Panc1 (cell line): ENCODE measurements around the gene MRPS33.

Experiments
- POLR2AphosphoS5 ChIP-seq: IDR thresholded peaks from 2 replicates; pipeline ENCODE4 v1.6.1; 2012; ENCODE audit warnings: mild to moderate bottlenecking, low read depth, low read length, moderate library complexity
- SIN3A ChIP-seq: IDR thresholded peaks from 2 replicates; pipeline ENCODE4 v1.6.1; 2012; ENCODE audit warnings: low read depth, mild to moderate bottlenecking, low read length, moderate library complexity, borderline replicate concordance; ENCODE audit not compliant: insufficient read depth
- TCF7L2 ChIP-seq: IDR thresholded peaks from 2 replicates; pipeline ENCODE4 v1.6.1; 2011; ENCODE audit warnings: mild to moderate bottlenecking, low read depth, low read length, inconsistent platforms
- TF ChIP-seq, protein P1 (sequence below): fragments of 450-650 bp; IDR thresholded peaks from 2 replicates; pipeline ENCODE4 v1.5.1; 2017; ENCODE audit warnings: mild to moderate bottlenecking
- TF ChIP-seq, protein P2 (sequence below), 2 experiments: IDR thresholded peaks; 2 replicates each; pipeline ENCODE4 v1.6.1; 2011 to 2012; ENCODE audit warnings: low read depth in 2 of 2, control low read depth in 1 of 2, low read length in 1 of 2, mild to moderate bottlenecking in 1 of 2, moderate library complexity in 1 of 2; ENCODE audit not compliant: insufficient read depth in 1 of 2

DNA sequence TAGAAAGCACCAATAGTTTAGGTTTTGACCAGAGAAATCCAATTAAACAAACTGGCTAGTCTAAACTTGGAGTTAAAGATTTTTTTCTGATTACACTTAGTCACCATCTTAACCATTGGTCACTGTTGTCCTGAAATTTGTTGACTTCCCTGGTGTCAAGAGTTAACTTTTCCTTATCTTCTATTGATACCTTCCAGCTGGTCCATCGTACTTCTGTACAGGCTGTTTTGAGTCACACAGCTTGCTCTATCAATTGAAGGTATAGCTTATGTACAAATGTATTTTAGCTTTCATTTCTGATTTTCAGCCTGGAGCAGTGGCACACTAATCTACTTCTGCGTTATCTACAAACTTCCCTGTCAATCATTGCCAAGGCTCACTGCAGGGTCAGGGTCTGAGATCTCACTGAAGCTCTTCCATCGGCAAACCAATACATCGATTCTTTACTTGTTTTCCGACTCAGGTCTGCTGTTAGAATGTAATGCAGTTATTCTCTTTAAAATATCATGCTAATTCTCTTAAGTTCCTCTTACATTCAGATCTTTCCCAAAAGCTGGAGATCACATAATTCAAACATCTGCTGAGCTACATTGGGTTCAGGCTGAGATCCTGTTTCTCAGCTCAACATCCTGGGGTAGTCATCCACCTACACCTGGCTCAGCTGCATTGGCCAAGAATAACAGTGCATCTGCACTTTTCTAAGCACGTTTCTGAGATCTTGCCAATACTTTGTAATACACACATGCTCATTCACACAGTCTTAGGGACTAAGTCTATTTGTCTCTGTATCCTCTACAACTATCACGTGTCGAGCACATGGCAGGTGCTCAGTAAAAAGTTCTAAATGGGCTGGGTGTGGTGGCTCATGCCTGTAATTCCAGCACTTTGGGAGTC, 11.3 kb downstream of the MRPS33 start:
- TF ChIP-seq, protein P1, sequence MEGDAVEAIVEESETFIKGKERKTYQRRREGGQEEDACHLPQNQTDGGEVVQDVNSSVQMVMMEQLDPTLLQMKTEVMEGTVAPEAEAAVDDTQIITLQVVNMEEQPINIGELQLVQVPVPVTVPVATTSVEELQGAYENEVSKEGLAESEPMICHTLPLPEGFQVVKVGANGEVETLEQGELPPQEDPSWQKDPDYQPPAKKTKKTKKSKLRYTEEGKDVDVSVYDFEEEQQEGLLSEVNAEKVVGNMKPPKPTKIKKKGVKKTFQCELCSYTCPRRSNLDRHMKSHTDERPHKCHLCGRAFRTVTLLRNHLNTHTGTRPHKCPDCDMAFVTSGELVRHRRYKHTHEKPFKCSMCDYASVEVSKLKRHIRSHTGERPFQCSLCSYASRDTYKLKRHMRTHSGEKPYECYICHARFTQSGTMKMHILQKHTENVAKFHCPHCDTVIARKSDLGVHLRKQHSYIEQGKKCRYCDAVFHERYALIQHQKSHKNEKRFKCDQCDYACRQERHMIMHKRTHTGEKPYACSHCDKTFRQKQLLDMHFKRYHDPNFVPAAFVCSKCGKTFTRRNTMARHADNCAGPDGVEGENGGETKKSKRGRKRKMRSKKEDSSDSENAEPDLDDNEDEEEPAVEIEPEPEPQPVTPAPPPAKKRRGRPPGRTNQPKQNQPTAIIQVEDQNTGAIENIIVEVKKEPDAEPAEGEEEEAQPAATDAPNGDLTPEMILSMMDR: no peak
- TF ChIP-seq, protein P2, sequence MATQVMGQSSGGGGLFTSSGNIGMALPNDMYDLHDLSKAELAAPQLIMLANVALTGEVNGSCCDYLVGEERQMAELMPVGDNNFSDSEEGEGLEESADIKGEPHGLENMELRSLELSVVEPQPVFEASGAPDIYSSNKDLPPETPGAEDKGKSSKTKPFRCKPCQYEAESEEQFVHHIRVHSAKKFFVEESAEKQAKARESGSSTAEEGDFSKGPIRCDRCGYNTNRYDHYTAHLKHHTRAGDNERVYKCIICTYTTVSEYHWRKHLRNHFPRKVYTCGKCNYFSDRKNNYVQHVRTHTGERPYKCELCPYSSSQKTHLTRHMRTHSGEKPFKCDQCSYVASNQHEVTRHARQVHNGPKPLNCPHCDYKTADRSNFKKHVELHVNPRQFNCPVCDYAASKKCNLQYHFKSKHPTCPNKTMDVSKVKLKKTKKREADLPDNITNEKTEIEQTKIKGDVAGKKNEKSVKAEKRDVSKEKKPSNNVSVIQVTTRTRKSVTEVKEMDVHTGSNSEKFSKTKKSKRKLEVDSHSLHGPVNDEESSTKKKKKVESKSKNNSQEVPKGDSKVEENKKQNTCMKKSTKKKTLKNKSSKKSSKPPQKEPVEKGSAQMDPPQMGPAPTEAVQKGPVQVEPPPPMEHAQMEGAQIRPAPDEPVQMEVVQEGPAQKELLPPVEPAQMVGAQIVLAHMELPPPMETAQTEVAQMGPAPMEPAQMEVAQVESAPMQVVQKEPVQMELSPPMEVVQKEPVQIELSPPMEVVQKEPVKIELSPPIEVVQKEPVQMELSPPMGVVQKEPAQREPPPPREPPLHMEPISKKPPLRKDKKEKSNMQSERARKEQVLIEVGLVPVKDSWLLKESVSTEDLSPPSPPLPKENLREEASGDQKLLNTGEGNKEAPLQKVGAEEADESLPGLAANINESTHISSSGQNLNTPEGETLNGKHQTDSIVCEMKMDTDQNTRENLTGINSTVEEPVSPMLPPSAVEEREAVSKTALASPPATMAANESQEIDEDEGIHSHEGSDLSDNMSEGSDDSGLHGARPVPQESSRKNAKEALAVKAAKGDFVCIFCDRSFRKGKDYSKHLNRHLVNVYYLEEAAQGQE (IDR thresholded peaks at IDR 0.05; ENCODE audit: insufficient read depth in 1 of 2, low read depth in 2 of 2, low read length in 1 of 2): no peak
- TF ChIP-seq POLR2AphosphoS5: no peak
- TF ChIP-seq SIN3A: no peak
- TF ChIP-seq TCF7L2: no peak
